Choroid plexus epithelial cell (primary cell): ENCODE results near the gene CYB5R3.

Experiments
- DNase-seq: peaks from one replicate; pipeline ENCODE4 v3.0.0-alpha.2; 2010; ENCODE audit warnings: low read depth
- H3K4me3 ChIP-seq: 2 replicates; pipeline ENCODE4 v1.5.1; 2011; ENCODE audit warnings: low read depth, mild to moderate bottlenecking, control low read depth, low read length, moderate library complexity
- CTCF ChIP-seq: conservative IDR thresholded peaks from 2 replicates; pipeline ENCODE4 v1.5.1; 2011; ENCODE audit warnings: low read depth, mild to moderate bottlenecking, control low read depth, inconsistent platforms, low read length, moderate library complexity

Gene CYB5R3

GRCh38 chr22:42648368-42649245 lies 585 bp downstream of the CYB5R3 start:
- H3K4me3 ChIP-seq: peak overlapping the region; percentile 87
- TF ChIP-seq CTCF: no peak
- peak; percentile 31 for DNase-seq

DNA sequence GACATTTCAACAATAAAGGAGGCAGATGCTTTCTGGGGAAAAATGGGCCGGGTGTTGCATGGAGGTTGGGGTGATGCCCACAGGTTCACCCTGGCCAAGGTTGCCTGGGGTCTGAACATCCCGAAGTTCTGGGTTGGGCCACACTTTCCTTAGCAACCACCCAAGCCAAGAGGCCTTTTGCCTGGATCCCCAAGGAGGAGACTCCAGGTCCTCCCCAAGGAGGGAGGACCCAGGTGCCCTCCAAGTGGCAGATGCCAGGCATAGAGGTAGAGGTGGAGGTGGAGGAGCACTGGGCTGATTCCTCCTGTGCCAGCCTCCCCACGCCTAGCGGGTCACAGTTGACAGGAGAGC lies 1.2 kb downstream of the CYB5R3 start:
- DNase-seq: no peak
- TF ChIP-seq CTCF: no peak
- peak overlapping the region; percentile 87 for H3K4me3 ChIP-seq

GRCh38 chr22:42646569-42647525 lies 2.3 kb downstream of the CYB5R3 start:
- DNase-seq: no peak
- TF ChIP-seq CTCF: no peak
- no peak overlapping the region for H3K4me3 ChIP-seq

GRCh38 chr22:42645938-42646568 lies 3.1 kb downstream of the CYB5R3 start:
- TF ChIP-seq CTCF: no peak
- no peak overlapping the region for H3K4me3 ChIP-seq
- no peak for DNase-seq

DNA sequence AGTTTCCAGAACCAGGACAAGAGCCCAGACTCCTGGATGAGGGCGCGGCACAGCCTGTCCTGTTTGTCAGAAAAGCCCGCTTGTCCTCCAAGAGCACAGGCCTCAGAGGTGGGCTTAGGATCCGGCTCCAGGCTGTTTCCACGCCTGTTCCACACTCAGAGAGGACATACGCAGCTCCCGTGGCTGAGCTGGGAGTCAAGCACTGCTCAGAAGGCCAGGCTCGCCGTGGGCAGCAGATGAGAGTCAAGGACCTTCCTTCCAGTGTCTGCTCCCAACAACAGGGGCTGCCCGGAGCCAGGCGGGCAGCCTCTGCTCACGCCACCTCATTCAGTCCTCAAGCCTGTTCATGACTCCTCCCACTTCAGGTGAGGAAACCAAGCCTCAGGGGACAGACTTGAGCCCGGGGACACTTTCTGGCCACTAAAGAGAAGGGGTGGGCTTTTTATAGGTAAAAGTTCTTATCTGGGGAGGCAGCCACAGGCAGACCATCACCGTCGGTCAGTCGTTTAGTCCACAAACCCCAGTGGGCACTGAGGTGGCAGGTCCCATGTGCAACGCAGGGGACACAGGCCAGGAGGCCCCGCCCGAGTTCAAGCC lies 3.8 kb downstream of the CYB5R3 start:
- H3K4me3 ChIP-seq: no peak overlapping the region
- no peak for DNase-seq
- TF ChIP-seq CTCF: no peak
